Measurements from ENCODE around the gene ACTN2. TPM values are rescaled to one million over a fixed set of nuclear protein-coding genes. Genes with fewer than 3 reads are reported as not detected.

ACTN2 gene
- total and polyA plus RNA-seq, 3 donors from 2014 or later = 27.0 to 54.9 (median 39.8) TPM

DNA sequence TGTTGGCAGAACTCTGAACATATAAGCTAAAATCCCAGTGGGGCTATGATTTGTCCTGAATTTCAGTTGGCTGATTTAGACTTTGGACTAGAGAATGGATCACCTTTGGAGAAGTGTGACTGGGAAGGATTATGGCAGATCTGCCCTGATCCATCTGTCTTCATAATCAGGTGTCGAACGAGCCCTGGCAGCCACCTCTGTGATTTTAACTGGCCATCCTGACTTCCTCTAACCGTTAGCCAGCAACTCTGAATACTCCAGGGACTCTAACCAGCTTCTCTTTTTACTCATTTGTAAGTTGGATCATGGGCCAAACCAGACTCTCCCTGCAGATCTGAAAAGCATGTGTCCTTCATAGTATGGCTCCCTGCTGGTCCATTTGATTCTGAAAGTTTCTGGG is 32.0 kb downstream of the ACTN2 start:
- 62 to 69% methylated on average over 3 of the region's 3 CpGs for WGBS, 2 donors
- no peaks in the 10 kb centered on the region for H3K9me3 ChIP-seq
- H3K27me3 ChIP-seq = no peaks in the 10 kb centered on the region
- no peak overlapping the region for H3K27ac ChIP-seq
- intact Hi-C loops (cut with DNase I; ENCODE audit: low total_unique reads) = no loop called here
- no peak overlapping the region for H3K4me3 ChIP-seq
- H3K36me3 ChIP-seq (ENCODE audit: low read depth, missing control alignments) = no peaks in the 10 kb centered on the region
- H3K4me1 ChIP-seq = peaks cover 10% of the 10 kb centered on the region
- no peak for TF ChIP-seq POLR2A (IDR thresholded peaks at IDR 0.05)
- TF ChIP-seq CTCF (IDR thresholded peaks at IDR 0.05) = no peak
- DNase-seq = no peak

DNA sequence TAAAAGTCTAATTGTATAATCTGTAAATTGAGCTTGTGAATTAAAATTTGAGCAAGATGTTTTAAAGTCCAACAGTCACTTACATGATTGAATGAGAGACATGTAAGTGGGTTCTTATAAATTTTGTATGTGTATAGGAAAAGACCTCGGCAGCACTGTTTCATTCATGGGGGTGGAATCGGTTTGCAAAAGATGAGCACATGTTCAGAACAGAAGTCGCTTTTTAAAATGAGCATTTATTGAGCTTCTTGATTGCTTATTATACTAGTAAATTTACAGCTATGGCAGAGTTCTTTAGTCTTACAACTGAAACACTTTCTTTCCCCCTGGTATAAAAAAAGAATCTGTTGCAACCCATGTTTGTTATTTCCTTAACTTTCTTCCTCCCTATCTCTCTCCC is 33.9 kb downstream of the ACTN2 start:
- 43 to 44% methylated on average over 3 of the region's 3 CpGs for WGBS, 2 donors
- no peak for TF ChIP-seq POLR2A (IDR thresholded peaks at IDR 0.05)
- TF ChIP-seq CTCF (IDR thresholded peaks at IDR 0.05) = no peak
- H3K36me3 ChIP-seq (ENCODE audit: low read depth, missing control alignments) = no peaks in the 10 kb centered on the region

GRCh38 chr1:236720611-236721010 is 34.3 kb downstream of the ACTN2 start:
- H3K36me3 ChIP-seq (ENCODE audit: low read depth, missing control alignments) = no peaks in the 10 kb centered on the region
- WGBS, 2 donors = 52 to 85% methylated on average over 1 of the region's 1 CpG
- H3K9me3 ChIP-seq = no peaks in the 10 kb centered on the region
- peaks cover 10% of the 10 kb centered on the region for H3K4me1 ChIP-seq
- H3K4me3 ChIP-seq = no peak overlapping the region
- H3K27me3 ChIP-seq = no peaks in the 10 kb centered on the region
- TF ChIP-seq CTCF (IDR thresholded peaks at IDR 0.05) = no peak
- TF ChIP-seq POLR2A (IDR thresholded peaks at IDR 0.05) = no peak
- intact Hi-C loops (cut with DNase I; ENCODE audit: low total_unique reads) = no loop called here
- no peak for DNase-seq
- peak overlapping the region in 1 of 2 donors; percentile 36 for H3K27ac ChIP-seq

More for the DNA sequence above, 33.9 kb downstream of the ACTN2 start:
- no peak for DNase-seq
- Histone ChIP-seq H3K27ac (peak overlapping the region in 1 of 2 donors; percentile 36), H3K9me3 (no peaks in the 10 kb centered on the region), H3K4me3 (no peak overlapping the region), H3K4me1 (peaks cover 10% of the 10 kb centered on the region), H3K27me3 (no peaks in the 10 kb centered on the region)
- intact Hi-C loops (cut with DNase I; ENCODE audit: low total_unique reads) = no loop called here

DNA sequence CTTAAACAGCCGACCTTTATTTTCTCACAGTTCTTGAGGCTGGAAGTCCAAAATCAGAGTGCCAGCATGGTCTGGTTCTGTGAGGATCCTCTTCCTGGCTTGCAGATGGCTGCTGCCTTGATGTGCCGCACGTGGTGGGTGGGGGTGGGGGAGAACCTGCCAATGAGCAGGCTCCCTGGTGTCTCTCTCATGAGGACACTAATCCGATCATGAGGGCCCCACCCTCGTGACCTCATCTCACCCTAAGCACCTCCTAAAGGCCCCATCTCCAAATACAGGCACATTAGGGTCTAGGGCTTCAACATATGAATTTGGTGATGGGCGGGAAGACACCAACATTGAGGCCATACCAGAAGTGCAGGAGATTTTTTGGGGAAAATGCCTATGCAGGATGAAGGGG is 37.8 kb downstream of the ACTN2 start:
- DNase-seq = no peak
- no peaks in the 10 kb centered on the region for H3K27me3 ChIP-seq
- no peaks in the 10 kb centered on the region for H3K36me3 ChIP-seq (ENCODE audit: low read depth, missing control alignments)
- peaks cover under 1% of the 10 kb centered on the region for H3K4me1 ChIP-seq
- TF ChIP-seq POLR2A (IDR thresholded peaks at IDR 0.05) = no peak
- no peak for TF ChIP-seq CTCF (IDR thresholded peaks at IDR 0.05)
- H3K9me3 ChIP-seq = no peaks in the 10 kb centered on the region
- H3K27ac ChIP-seq = no peak overlapping the region
- intact Hi-C loops (cut with DNase I; ENCODE audit: low total_unique reads) = no loop called here
- WGBS, 2 donors = 77 to 88% methylated on average over 5 to 6 of the region's 6 CpGs
- H3K4me3 ChIP-seq = no peak overlapping the region

GRCh38 chr1:236724506-236724905 is 38.2 kb downstream of the ACTN2 start:
- H3K9me3 ChIP-seq = no peaks in the 10 kb centered on the region
- no peak for DNase-seq
- H3K27me3 ChIP-seq = no peaks in the 10 kb centered on the region
- TF ChIP-seq CTCF (IDR thresholded peaks at IDR 0.05) (no peak), POLR2A (IDR thresholded peaks at IDR 0.05) (no peak)
- peaks cover 6% of the 10 kb centered on the region for H3K4me1 ChIP-seq
- H3K27ac ChIP-seq = no peak overlapping the region
- no peak overlapping the region for H3K4me3 ChIP-seq
- intact Hi-C loops (cut with DNase I; ENCODE audit: low total_unique reads) = no loop called here
- 74 to 78% methylated on average over 10 of the region's 10 CpGs for WGBS, 2 donors
- H3K36me3 ChIP-seq (ENCODE audit: low read depth, missing control alignments) = no peaks in the 10 kb centered on the region

Data from testis (tissue), 3 donors.